ENCODE data around the gene RFTN1. TPM values are rescaled to one million over a fixed set of nuclear protein-coding genes. Genes with fewer than 3 reads are reported as not detected.

Gene RFTN1
- total and polyA plus RNA-seq, 9 of the 15 experiments (the other 6 are each of a cell fraction or from before 2014, with no cell fraction given), result 0.08 to 0.51 (median 0.11) TPM; not detected in 6

- TF ChIP-seq RNF219 (CRISPR knock-in tag; IDR thresholded peaks at IDR 0.05) (no peak), TBL1XR1 (IDR thresholded peaks at IDR 0.05; ENCODE audit: low read length in 2 of 2) (no peak), TEAD1 (CRISPR knock-in tag; IDR thresholded peaks at IDR 0.05) (no peak), RFX1 (IDR thresholded peaks at IDR 0.05) (no peak), NBN (IDR thresholded peaks at IDR 0.05; ENCODE audit: low read depth) (peak; percentile 63; the same call in 1 of the 2 replicates), U2AF1 (optimal IDR thresholded peaks at IDR 0.05; ENCODE audit: low read depth, low read length) (peak; percentile 79), GABPB1 (CRISPR knock-in tag; IDR thresholded peaks at IDR 0.05) (no peak), HOXB6 (CRISPR knock-in tag; IDR thresholded peaks at IDR 0.05; ENCODE audit: borderline replicate concordance) (no peak), ZNF444 (CRISPR knock-in tag; IDR thresholded peaks at IDR 0.05) (no peak), JUNB (CRISPR knock-in tag; conservative IDR thresholded peaks at IDR 0.05) (no peak), NKRF (IDR thresholded peaks at IDR 0.05; ENCODE audit: borderline replicate concordance) (peak; percentile 60; the same call in 1 of the 2 replicates), ZNF263 (CRISPR knock-in tag; IDR thresholded peaks at IDR 0.05; ENCODE audit: borderline replicate concordance) (no peak), THRB (CRISPR knock-in tag; conservative IDR thresholded peaks at IDR 0.05) (no peak), IFI16 (CRISPR knock-in tag; IDR thresholded peaks at IDR 0.05) (no peak), POU5F1 (IDR thresholded peaks at IDR 0.05; ENCODE audit: borderline replicate concordance, low read depth, low read length, partially characterized antibody) (no peak), ZNF436 (CRISPR knock-in tag; IDR thresholded peaks at IDR 0.05) (no peak), ZNF146 (CRISPR knock-in tag; IDR thresholded peaks at IDR 0.05; ENCODE audit: unreplicated experiment) (no peak), ZNF655 (CRISPR knock-in tag; IDR thresholded peaks at IDR 0.05) (no peak), MBD1 (CRISPR knock-in tag; IDR thresholded peaks at IDR 0.05) (no peak), CC2D1A (IDR thresholded peaks at IDR 0.05) (0 out of 2 replicates have a peak, but pooled peaks have one; percentile 35), HIVEP1 (CRISPR knock-in tag; IDR thresholded peaks at IDR 0.05) (no peak)
These were observed 38.0 kb upstream of the RFTN1 start (continued) for GRCh38 chr3:16551342-16551976.
